ENCODE data around the gene PHF21B.
"Not testable (repeated sequence)": the region's sequence is repeated elsewhere in the genome, so short reads cannot be mapped to it uniquely, and the experiment has no call there.

The PHF21B gene

GRCh38 chr22:44969817-44970216 is 40.0 kb downstream of the PHF21B start:
- H3K4me3 Mint-ChIP-seq = no peak overlapping the region
- no peak overlapping the region for H3K27ac Mint-ChIP-seq
- no peaks in the 10 kb centered on the region for H3K36me3 Mint-ChIP-seq
- CTCF ChIA-PET = interaction anchor here (0.8 kb wide), 1 partner anchor 126 kb away, joined by 3 read pairs; no protein-coding TSS in a partner anchor
- no peak for DNase-seq
- H3K9me3 Mint-ChIP-seq = no peaks in the 10 kb centered on the region
- peaks cover 3% of the 10 kb centered on the region for H3K27me3 Mint-ChIP-seq
- no peaks in the 10 kb centered on the region for H3K4me1 Mint-ChIP-seq

DNA sequence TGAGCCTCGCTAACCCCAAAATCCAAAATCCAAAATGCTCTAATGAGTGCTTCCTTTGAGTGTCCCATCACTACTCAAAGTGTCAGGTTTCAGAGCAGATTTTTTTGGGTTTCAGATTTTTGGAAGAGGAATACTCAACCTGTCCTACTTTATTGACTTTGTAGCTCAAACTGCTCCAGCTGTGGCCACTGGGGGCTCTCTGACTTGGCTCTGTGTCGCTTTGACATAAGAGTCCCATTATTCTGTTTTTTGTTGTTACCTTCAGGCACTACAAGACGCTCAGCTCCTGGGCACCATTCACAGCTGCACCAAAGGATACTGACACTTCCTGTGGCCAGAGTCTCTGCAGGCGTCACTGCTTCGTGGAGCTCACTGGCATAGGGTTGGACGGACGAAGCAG is 41.1 kb downstream of the PHF21B start:
- no peak overlapping the region for H3K27ac Mint-ChIP-seq
- peaks cover 3% of the 10 kb centered on the region for H3K27me3 Mint-ChIP-seq
- no peaks in the 10 kb centered on the region for H3K36me3 Mint-ChIP-seq
- no peak for DNase-seq
- H3K9me3 Mint-ChIP-seq = no peaks in the 10 kb centered on the region
- CTCF ChIA-PET = interaction anchor here (1.1 kb wide), 1 partner anchor 114 kb away, joined by 3 read pairs; no protein-coding TSS in a partner anchor
- H3K4me1 Mint-ChIP-seq = no peaks in the 10 kb centered on the region
- no peak overlapping the region for H3K4me3 Mint-ChIP-seq

DNA sequence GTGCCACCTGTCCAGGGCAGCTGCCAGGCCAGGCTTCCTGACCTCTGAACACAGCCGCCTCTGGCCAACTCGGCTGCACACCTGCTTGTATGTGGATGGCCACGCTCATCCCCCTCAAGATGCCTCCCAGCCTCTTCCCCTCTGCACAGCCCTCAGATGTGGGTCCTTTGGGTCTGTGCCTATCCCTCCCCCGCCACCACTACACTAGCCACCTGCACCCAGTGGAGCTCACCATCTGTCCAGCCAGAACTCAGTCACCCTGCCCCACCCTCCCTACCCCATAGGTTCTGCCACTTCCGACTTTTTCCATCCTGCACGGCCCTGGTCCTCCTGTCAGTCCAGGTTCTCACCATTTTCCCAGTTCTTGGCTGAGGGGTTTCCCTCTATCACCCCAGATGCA is 44.6 kb downstream of the PHF21B start:
- Mint-ChIP-seq H3K27ac (no peak overlapping the region), H3K27me3 (no peaks in the 10 kb centered on the region), H3K9me3 (no peaks in the 10 kb centered on the region), H3K36me3 (no peaks in the 10 kb centered on the region), H3K4me3 (no peak overlapping the region), H3K4me1 (no peaks in the 10 kb centered on the region)
- CTCF ChIA-PET = no interaction called here
- no peak for DNase-seq

- Mint-ChIP-seq H3K9me3 (no peaks in the 10 kb centered on the region), H3K27ac (no peak overlapping the region), H3K4me3 (no peak overlapping the region), H3K27me3 (no peaks in the 10 kb centered on the region), H3K36me3 (no peaks in the 10 kb centered on the region), H3K4me1 (no peaks in the 10 kb centered on the region)
- no peak for DNase-seq
- CTCF ChIA-PET = no interaction called here
These were observed 45.1 kb downstream of the PHF21B start for GRCh38 chr22:44964722-44965078.

DNA sequence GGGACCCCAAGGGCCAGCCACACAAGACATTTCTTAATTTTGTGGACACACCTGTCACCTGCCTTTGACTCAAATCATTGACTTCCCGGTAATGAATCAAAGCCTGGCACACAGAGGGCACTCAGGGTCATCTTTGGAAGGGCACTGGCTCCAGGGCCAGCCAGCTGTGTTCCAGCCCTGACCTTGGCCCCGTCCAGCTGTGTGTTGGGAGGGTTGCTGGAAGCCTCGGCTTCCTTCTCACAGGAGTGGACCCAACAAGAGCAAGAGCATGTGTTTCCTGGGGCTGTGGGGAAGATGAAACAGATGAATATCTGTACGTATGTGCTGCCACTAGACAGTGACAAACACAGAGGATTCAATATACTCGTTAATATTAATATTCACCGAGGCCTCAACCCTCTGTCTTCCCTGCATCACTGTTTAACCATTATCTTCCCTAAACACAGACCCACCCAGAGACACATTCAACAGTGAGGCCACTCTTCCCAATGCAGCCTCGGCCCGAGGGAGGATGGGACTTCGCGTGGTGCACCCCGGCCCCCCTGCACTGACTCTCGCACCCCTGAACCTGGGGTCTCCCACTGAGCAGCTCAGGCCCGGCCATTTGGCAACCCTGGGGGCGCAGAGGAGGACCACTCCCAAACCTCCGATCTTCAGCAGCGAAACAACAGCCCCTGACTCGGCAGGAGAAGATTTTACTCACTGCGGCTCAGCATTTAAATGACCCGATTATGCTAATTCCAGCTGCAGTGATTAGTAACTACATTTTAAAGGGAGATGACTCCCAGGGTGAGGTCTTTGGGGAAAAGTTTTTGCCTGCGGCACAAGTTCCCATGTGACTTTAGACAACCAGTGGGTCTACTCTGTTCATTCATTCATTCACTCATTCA is 45.7 kb downstream of the PHF21B start:
- H3K27ac Mint-ChIP-seq = no peak overlapping the region
- H3K27me3 Mint-ChIP-seq = no peaks in the 10 kb centered on the region
- H3K36me3 Mint-ChIP-seq = no peaks in the 10 kb centered on the region
- H3K4me1 Mint-ChIP-seq = no peaks in the 10 kb centered on the region
- DNase-seq = no peak
- no peaks in the 10 kb centered on the region for H3K9me3 Mint-ChIP-seq
- no peak overlapping the region for H3K4me3 Mint-ChIP-seq
- CTCF ChIA-PET = no interaction called here

GRCh38 chr22:44962741-44963454 is 46.9 kb downstream of the PHF21B start:
- H3K27ac Mint-ChIP-seq = no peak overlapping the region
- no peak overlapping the region for H3K4me3 Mint-ChIP-seq
- no peaks in the 10 kb centered on the region for H3K27me3 Mint-ChIP-seq
- H3K4me1 Mint-ChIP-seq = no peaks in the 10 kb centered on the region
- H3K36me3 Mint-ChIP-seq = no peaks in the 10 kb centered on the region
- CTCF ChIA-PET = no interaction called here
- no peak for DNase-seq
- no peaks in the 10 kb centered on the region for H3K9me3 Mint-ChIP-seq

GRCh38 chr22:44961682-44962081 is 48.1 kb downstream of the PHF21B start:
- H3K4me3 Mint-ChIP-seq, H3K27me3 Mint-ChIP-seq, CTCF ChIA-PET, H3K27ac Mint-ChIP-seq, H3K4me1 Mint-ChIP-seq, DNase-seq, H3K36me3 Mint-ChIP-seq, H3K9me3 Mint-ChIP-seq: not testable (repeated sequence)

DNA sequence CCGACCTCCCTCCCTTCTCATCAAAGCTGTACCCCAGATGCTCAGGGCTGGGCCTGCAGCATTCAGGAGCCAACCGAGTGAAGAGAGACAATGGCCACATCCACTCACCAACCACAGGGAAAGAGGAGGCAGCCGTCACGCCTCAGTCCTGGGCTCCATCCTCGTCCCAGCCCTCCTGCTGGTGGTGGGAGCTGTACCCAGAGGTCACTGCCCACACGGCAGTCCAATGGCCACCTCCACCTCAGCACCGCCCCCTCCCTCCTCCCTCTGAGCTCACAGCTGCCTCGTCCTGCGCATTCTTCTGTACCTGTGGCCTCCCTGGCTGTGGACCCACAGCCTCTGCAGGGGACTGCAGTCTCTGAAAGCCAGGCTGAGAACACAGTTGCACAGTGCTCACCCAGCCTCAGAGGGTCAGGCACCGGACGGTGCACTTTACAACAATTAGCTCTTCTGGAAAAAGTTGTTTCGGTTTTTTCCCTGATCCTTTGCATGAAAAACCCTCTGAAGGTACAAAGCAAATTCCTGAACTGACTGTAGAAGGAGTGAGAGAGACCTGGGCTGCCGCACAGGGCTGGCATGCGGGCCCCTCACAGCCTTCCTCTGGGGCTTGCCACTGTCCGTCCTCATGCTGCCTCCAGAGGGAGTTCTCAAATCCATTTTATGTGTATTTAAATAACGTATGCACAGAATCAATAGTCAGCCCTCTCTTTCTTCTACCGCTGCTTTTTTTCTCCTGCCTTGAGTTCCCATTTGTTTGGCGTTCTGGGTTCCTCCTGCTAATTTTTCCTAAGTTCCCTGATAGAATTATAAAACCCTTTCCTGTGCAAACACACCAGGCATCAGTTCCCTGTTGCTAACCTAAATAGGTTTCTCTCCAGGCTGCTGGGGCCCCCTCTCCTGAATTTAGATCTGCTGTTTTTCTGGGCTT is 52.7 kb downstream of the PHF21B start:
- no peak for DNase-seq
- CTCF ChIA-PET = no interaction called here
- Mint-ChIP-seq H3K27ac (no peak overlapping the region), H3K9me3 (no peaks in the 10 kb centered on the region), H3K4me3 (no peak overlapping the region), H3K4me1 (no peaks in the 10 kb centered on the region), H3K36me3 (no peaks in the 10 kb centered on the region), H3K27me3 (peaks cover 14% of the 10 kb centered on the region)

DNA sequence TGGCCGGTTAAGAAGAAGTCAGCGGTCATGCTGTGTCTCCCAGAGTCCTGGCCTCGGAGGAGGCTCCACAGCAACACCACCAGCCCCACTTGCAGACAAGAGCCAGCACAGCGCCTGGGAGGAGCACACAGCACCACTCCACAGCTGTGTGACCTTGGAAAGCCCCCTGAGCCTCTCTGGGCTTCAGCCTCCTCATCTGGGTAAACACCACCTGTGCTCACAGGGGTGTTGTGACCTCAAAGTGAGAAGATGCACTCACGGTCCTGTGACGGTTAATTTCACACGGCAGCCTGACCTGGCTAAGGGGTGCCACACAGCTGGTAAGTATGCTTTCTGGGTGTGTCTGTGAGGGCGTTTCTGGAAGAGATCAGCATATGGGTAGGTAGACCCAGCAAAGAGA is 54.7 kb downstream of the PHF21B start:
- Mint-ChIP-seq H3K27me3 (peaks cover 14% of the 10 kb centered on the region), H3K36me3 (no peaks in the 10 kb centered on the region), H3K4me1 (no peaks in the 10 kb centered on the region), H3K27ac (no peak overlapping the region), H3K4me3 (no peak overlapping the region), H3K9me3 (no peaks in the 10 kb centered on the region)
- CTCF ChIA-PET = interaction anchor here (0.9 kb wide), 1 partner anchor 130 kb away, joined by 3 read pairs; no protein-coding TSS in a partner anchor
- DNase-seq = no peak

DNA sequence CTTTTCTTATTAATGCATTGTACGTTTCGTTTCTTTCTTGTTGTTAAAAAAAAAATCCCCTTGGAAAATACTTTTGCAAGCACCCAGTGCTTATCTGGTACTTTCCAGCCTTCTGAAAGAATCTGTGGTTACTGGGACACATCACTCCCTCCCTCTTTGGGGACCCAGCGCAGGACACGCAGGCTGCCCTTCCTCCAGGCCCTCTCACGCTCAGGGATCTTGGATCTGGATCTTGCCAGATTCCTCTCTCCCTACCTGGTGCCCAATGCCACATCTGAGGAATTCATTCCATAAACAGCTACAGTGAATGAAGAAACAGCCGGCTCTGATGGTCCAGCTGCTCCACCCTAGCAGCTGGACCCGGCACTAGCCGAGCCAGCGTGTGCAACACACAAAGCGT is 55.7 kb downstream of the PHF21B start:
- no peaks in the 10 kb centered on the region for H3K36me3 Mint-ChIP-seq
- CTCF ChIA-PET = no interaction called here
- no peak for DNase-seq
- no peaks in the 10 kb centered on the region for H3K4me1 Mint-ChIP-seq
- peaks cover 14% of the 10 kb centered on the region for H3K27me3 Mint-ChIP-seq
- H3K4me3 Mint-ChIP-seq = no peak overlapping the region
- no peak overlapping the region for H3K27ac Mint-ChIP-seq
- no peaks in the 10 kb centered on the region for H3K9me3 Mint-ChIP-seq

GRCh38 chr22:44952863-44953746 is 56.7 kb downstream of the PHF21B start:
- CTCF ChIA-PET = no interaction called here
- Mint-ChIP-seq H3K36me3 (no peaks in the 10 kb centered on the region), H3K27ac (no peak overlapping the region), H3K4me3 (no peak overlapping the region), H3K27me3 (peaks cover 14% of the 10 kb centered on the region), H3K9me3 (no peaks in the 10 kb centered on the region), H3K4me1 (no peaks in the 10 kb centered on the region)
- no peak for DNase-seq

DNA sequence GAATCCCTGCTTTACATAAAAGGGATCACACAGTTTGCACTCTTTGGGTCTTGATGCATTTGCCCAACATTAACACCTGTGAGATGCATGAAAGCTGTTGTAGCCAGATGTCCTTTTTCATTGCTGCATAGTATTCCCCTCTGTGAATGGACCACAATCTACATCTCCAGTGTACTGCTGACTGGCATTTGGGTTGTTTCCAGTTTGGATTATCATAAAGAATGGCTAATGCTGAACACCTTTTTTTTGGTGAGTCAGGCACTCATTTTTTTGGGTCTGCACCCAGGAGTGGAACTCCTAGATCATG is 58.3 kb downstream of the PHF21B start:
- Mint-ChIP-seq H3K9me3 (no peaks in the 10 kb centered on the region), H3K27ac (no peak overlapping the region), H3K36me3 (no peaks in the 10 kb centered on the region), H3K4me3 (no peak overlapping the region), H3K4me1 (no peaks in the 10 kb centered on the region), H3K27me3 (peaks cover 14% of the 10 kb centered on the region)
- CTCF ChIA-PET = no interaction called here
- no peak for DNase-seq

DNA sequence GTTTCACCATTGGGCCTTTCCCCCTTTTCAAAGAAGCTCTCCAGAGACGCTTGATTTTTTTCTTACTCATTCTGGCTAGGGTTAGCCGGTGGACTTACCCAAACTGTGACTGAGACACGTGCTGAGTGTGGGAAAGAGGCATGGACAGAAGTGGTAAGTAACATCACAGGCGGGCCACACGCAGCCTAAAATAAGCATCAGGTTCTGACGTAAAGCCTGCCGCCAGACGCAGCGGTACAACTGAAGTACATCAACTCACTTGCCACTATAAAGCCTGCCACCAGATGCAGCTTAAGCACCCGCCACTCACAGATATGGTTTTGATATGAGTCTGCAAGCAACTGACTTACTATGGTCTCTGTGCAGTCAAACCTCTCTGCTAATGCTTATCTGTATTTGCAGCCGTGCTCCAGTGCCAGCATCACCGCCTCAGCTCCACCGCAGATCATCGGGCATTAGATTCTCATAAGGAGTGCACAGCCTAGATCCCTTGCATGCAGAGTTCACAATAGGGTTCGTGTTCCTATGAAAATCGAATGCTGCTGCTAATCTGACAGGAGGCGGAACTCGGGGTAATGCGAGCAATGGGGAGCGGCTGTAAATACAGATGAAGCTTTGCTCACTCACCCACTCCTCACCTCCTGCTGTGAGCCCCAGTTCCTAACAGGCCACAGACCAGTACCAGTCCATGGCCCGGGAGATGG is 58.8 kb downstream of the PHF21B start:
- DNase-seq = no peak
- H3K27ac Mint-ChIP-seq = no peak overlapping the region
- no peaks in the 10 kb centered on the region for H3K9me3 Mint-ChIP-seq
- no peaks in the 10 kb centered on the region for H3K36me3 Mint-ChIP-seq
- H3K27me3 Mint-ChIP-seq = peaks cover 12% of the 10 kb centered on the region
- H3K4me3 Mint-ChIP-seq = no peak overlapping the region
- CTCF ChIA-PET = no interaction called here
- H3K4me1 Mint-ChIP-seq = no peaks in the 10 kb centered on the region

Data from activated naive CD4-positive, alpha-beta T cell treated with anti-CD3 and anti-CD28 coated beads, Interleukin-2, amount 10 ng/mL, durations not matched to agents 7 days and 5 days (primary cell).